Spleen (tissue), 11 donors: Measurements from ENCODE around the gene TUT1. TPM values are rescaled to one million over a fixed set of nuclear protein-coding genes. Genes with fewer than 3 reads are reported as not detected.
A peak's percentile ranks its signal among the peaks of the same experiment; 100 is the strongest.

ENCODE experiments used
- DNase-seq: peaks from one replicate; pipeline ENCODE4 v3.0.0-alpha.2; 2020
- H3K27ac ChIP-seq, 8 donors: fragments of 200-600 bp; sonication (generic) in 7 of 8; 1 replicate in 4 of 8; 2 replicates in 4 of 8; pipeline versions ENCODE4 v1.5.0 to v1.8.0; 2016 to 2021; ENCODE audit warnings: inconsistent platforms in 4 of 8, mild to moderate bottlenecking in 4 of 8, moderate library complexity in 1 of 8
- H3K27me3 ChIP-seq, 7 donors: fragments of 200-600 bp; sonication (generic) in 6 of 7; replicated peaks in 1 of 7; 1 replicate in 4 of 7; 2 replicates in 3 of 7; pipeline versions ENCODE4 v1.5.0 to v1.8.0; 2016 to 2021; ENCODE audit warnings: inconsistent platforms in 3 of 7, mild to moderate bottlenecking in 1 of 7
- H3K36me3 ChIP-seq, 6 donors: fragments of 200-600 bp; sonication (generic) in 5 of 6; 1 replicate in 4 of 6; 2 replicates in 2 of 6; pipeline versions ENCODE4 v1.5.0 to v1.8.0; 2016 to 2021; ENCODE audit warnings: inconsistent platforms in 2 of 6
- H3K4me1 ChIP-seq, 6 donors: fragments of 200-600 bp; sonication (generic) in 5 of 6; 1 replicate in 3 of 6; 2 replicates in 3 of 6; pipeline versions ENCODE4 v1.5.0 to v1.8.0; 2016 to 2021; ENCODE audit warnings: inconsistent platforms in 3 of 6
- H3K4me3 ChIP-seq, 8 donors: fragments of 200-600 bp; sonication (generic) in 7 of 8; 1 replicate in 4 of 8; 2 replicates in 4 of 8; pipeline versions ENCODE4 v1.5.0 to v1.8.0; 2016 to 2021; ENCODE audit warnings: inconsistent platforms in 4 of 8, mild to moderate bottlenecking in 4 of 8, moderate library complexity in 2 of 8
- H3K9me3 ChIP-seq, 8 donors: fragments of 200-600 bp; sonication (generic) in 7 of 8; 1 replicate in 4 of 8; 2 replicates in 4 of 8; pipeline versions ENCODE4 v1.5.0 to v1.8.0; 2016 to 2021; ENCODE audit warnings: inconsistent platforms in 4 of 8
- CTCF ChIP-seq, 11 experiments: fragments of 200-600 bp in 7 of 11; fragments of 450-650 bp in 4 of 11; sonication (generic) in 4 of 11; IDR thresholded peaks in 8 of 11; conservative IDR thresholded peaks in 3 of 11; 1 replicate in 7 of 11; 2 replicates in 4 of 11; pipeline versions ENCODE4 v1.4.0 to v1.8.0; 2016 to 2021; ENCODE audit warnings: antibody characterized with exemption in 11 of 11, inconsistent platforms in 4 of 11, mild to moderate bottlenecking in 1 of 11
- POLR2A ChIP-seq, 3 donors: fragments of 450-650 bp; IDR thresholded peaks; one replicate each; pipeline ENCODE4 v1.5.1; 2017; ENCODE audit warnings: antibody characterized with exemption in 3 of 3, mild to moderate bottlenecking in 1 of 3
- POLR2AphosphoS5 ChIP-seq, 3 donors: sonication (generic); formaldehyde crosslinking; IDR thresholded peaks; one replicate each; pipeline ENCODE4 v1.5.1; 2017; ENCODE audit warnings: antibody characterized with exemption in 3 of 3
- WGBS, 5 donors: extraction: QIAGEN DNeasy Blood & Tissue Kit in 3 of 5; methylation state at CpG; one replicate each; pipeline versions ENCODE4 v1.1.5 to v1.1.7; 2013 to 2018; 5-methylcytosine and 5-hydroxymethylcytosine counted together
- intact Hi-C: fragments of 100-400 bp; cut with DNase I; formaldehyde crosslinking; loops from one replicate; pipeline ENCODE4 v1.15.0; 2023; ENCODE audit warnings: low total_unique reads
- polyA plus RNA-seq, 3 donors: library from polyadenylated mRNA; stranded (reverse); fragments of 200-250 nt; gene quantifications; one replicate each; pipeline ENCODE4 v1.2.1, GENCODE V29; 2013
- total RNA-seq, 7 donors: library from RNA; depleted of rRNA in 3 of 7; stranded (reverse); fragments of >200 nt in 3 of 7; fragmentation: NEBNext Ultra II Directional in 4 of 7; extraction: Animal tissue kit (Norgen Biotek cat#: 25700) in 4 of 7; gene quantifications; one replicate each; pipeline versions ENCODE4 v1.1.0 to v1.2.1, GENCODE V29; 2016 to 2021
- donor health status: healthy with polysubstance abuse.
- donor health status: DM: no; HTN: no; CAD: no; lungs with moderate emphysema.
- donor health status: DM: no; HTN: no; CAD: no.
- donor health status: Bipolar disorder and iron deficiency.
- donor health status: healthy.
- donor health status: DM: no; HTN: no; CAD: no.
- donor health status: DM: yes; HTN: yes; CAD: no.

Gene TUT1
- total and polyA plus RNA-seq, 10 donors = 14.4 to 30.9 (median 18.5) TPM

GRCh38 chr11:62602141-62603071 is 11.1 kb upstream of the TUT1 start:
- H3K27ac ChIP-seq = peak overlapping the region; percentile 92 to 99 (median 98)
- H3K9me3 ChIP-seq = no peaks in the 10 kb centered on the region
- intact Hi-C loops = no loop called here
- peak overlapping the region; percentile 90 to 98 (median 92) for H3K4me3 ChIP-seq
- TF ChIP-seq POLR2AphosphoS5 (IDR thresholded peaks at IDR 0.05) (peak in 2 of 3 donors; percentile 56 to 74), POLR2A (IDR thresholded peaks at IDR 0.05) (no peak)
- no peaks in the 10 kb centered on the region for H3K27me3 ChIP-seq
- DNase-seq = peak; percentile 91
- H3K36me3 ChIP-seq = peaks cover 0 to 69% (median 36%) of the 10 kb centered on the region in 6 donors
- 33 to 43% (median 39%) methylated on average over 66 to 96 of the region's 96 CpGs for WGBS, 5 donors
- peaks cover 19 to 81% (median 49%) of the 10 kb centered on the region in 6 donors for H3K4me1 ChIP-seq

- intact Hi-C loops = no loop called here
- H3K36me3 ChIP-seq = peaks cover 0 to 69% (median 42%) of the 10 kb centered on the region in 6 donors
- peaks cover 19 to 82% (median 48%) of the 10 kb centered on the region in 6 donors for H3K4me1 ChIP-seq
- DNase-seq = peak; percentile 99
- TF ChIP-seq POLR2AphosphoS5 (IDR thresholded peaks at IDR 0.05) = peak; percentile 89 to 94 (median 89)
- peak in 1 of 3 donors; percentile 19 for TF ChIP-seq POLR2A (IDR thresholded peaks at IDR 0.05)
- peak in 1 of 11 experiments; percentile 19 for TF ChIP-seq CTCF (IDR thresholded peaks at IDR 0.05 in 8 of 11, conservative IDR thresholded peaks at IDR 0.05 in 3 of 11)
- WGBS, 5 donors = 0 to 1% (median 1%) methylated on average over 34 to 83 of the region's 83 CpGs
- no peaks in the 10 kb centered on the region for H3K9me3 ChIP-seq
- peak within 1 kb of the TSS; percentile 90 to 98 (median 92) for H3K4me3 ChIP-seq
- peak within 1 kb of the TSS; percentile 92 to 99 (median 98) for H3K27ac ChIP-seq
- no peaks in the 10 kb centered on the region for H3K27me3 ChIP-seq
These were observed 10.2 kb upstream of the TUT1 start, which contains the start of gene MTA2 for GRCh38 chr11:62601372-62602140. Gene MTA2, minus strand, starts transcription at chr11:62601865. Its CDS starts 415 bp downstream, at chr11:62601450.

GRCh38 chr11:62601122-62601371 is 9.7 kb upstream of the TUT1 start:
- intact Hi-C loops = no loop called here

More at GRCh38 chr11:62601122-62601371, 9.7 kb upstream of the TUT1 start:
- Histone ChIP-seq H3K36me3 (peaks cover 0 to 69% (median 43%) of the 10 kb centered on the region in 6 donors), H3K27ac (peak overlapping the region; percentile 92 to 99 (median 98)), H3K4me3 (peak overlapping the region; percentile 90 to 98 (median 92)), H3K4me1 (peaks cover 19 to 81% (median 48%) of the 10 kb centered on the region in 6 donors), H3K9me3 (no peaks in the 10 kb centered on the region), H3K27me3 (no peaks in the 10 kb centered on the region)
- DNase-seq = peak; percentile 94
- 0 to 1% (median 0%) methylated on average over 12 to 30 of the region's 30 CpGs for whole genome bisulfite sequencing, 5 donors
- TF ChIP-seq POLR2A (IDR thresholded peaks at IDR 0.05) = no peak
- no peak for TF ChIP-seq CTCF (IDR thresholded peaks at IDR 0.05 in 8 of 11, conservative IDR thresholded peaks at IDR 0.05 in 3 of 11)
- TF ChIP-seq POLR2AphosphoS5 (IDR thresholded peaks at IDR 0.05) = no peak
